Gastroesophageal sphincter (tissue), 4 donors: ENCODE data around the gene MGARP. TPM values are rescaled to one million over a fixed set of nuclear protein-coding genes. Genes with fewer than 3 reads are reported as not detected.

Experiments used
- ATAC-seq: fragments of 150-250 bp; one replicate; pipeline ENCODE4 v1.9.1; 2016; ENCODE audit warnings: mild to moderate bottlenecking, moderate library complexity
- H3K27ac ChIP-seq, 4 donors: fragments of 200-600 bp; sonication (generic) in 3 of 4; 1 replicate in 3 of 4; 2 replicates in 1 of 4; pipeline ENCODE4 v1.5.1; 2016 to 2019
- H3K27me3 ChIP-seq: fragments of 200-600 bp; sonication (generic); one replicate; pipeline ENCODE4 v1.5.1; 2019
- H3K36me3 ChIP-seq, 2 donors: fragments of 200-600 bp; sonication (generic); one replicate each; pipeline ENCODE4 v1.5.1; 2019; ENCODE audit warnings: control low read depth in 1 of 2
- H3K4me1 ChIP-seq, 3 donors: fragments of 200-600 bp; sonication (generic); 1 replicate in 2 of 3; 2 replicates in 1 of 3; pipeline ENCODE4 v1.5.1; 2016 to 2019; ENCODE audit warnings: control low read depth in 2 of 3
- H3K4me3 ChIP-seq, 2 donors: fragments of 200-600 bp; sonication (generic); one replicate each; pipeline ENCODE4 v1.5.1; 2019; ENCODE audit warnings: mild to moderate bottlenecking in 1 of 2, moderate library complexity in 1 of 2
- H3K9me3 ChIP-seq, 3 donors: fragments of 200-600 bp; sonication (generic); one replicate each; pipeline ENCODE4 v1.5.1; 2017 to 2019; ENCODE audit warnings: control low read depth in 2 of 3
- CTCF ChIP-seq, 4 experiments: fragments of 200-600 bp in 2 of 4; fragments of 450-650 bp in 2 of 4; sonication (generic) in 1 of 4; IDR thresholded peaks; one replicate each; pipeline ENCODE4 v1.5.1; 2017 to 2019; ENCODE audit warnings: antibody characterized with exemption in 4 of 4, mild to moderate bottlenecking in 2 of 4, moderate library complexity in 2 of 4
- EP300 ChIP-seq: sonication (generic); formaldehyde crosslinking; IDR thresholded peaks from one replicate; pipeline ENCODE4 v1.6.1; 2017; ENCODE audit warnings: antibody characterized with exemption, mild to moderate bottlenecking
- POLR2A ChIP-seq, 2 donors: fragments of 450-650 bp; IDR thresholded peaks; one replicate each; pipeline ENCODE4 v1.6.1; 2017; ENCODE audit warnings: antibody characterized with exemption in 2 of 2, mild to moderate bottlenecking in 2 of 2, moderate library complexity in 1 of 2
- POLR2AphosphoS5 ChIP-seq: sonication (generic); formaldehyde crosslinking; IDR thresholded peaks from one replicate; pipeline ENCODE4 v1.6.1; 2017; ENCODE audit warnings: antibody characterized with exemption
- WGBS, 2 donors: methylation state at CpG; one replicate each; pipeline ENCODE4 v1.1.5; 2018; ENCODE audit warnings: low coverage in 1 of 2; 5-methylcytosine and 5-hydroxymethylcytosine counted together
- total RNA-seq, 4 donors: library from RNA; depleted of rRNA; stranded (reverse); fragments of >200 nt; gene quantifications; one replicate each; pipeline ENCODE4 v1.1.0, GENCODE V29; 2016

MGARP gene
- total RNA-seq, 4 donors from 2014 or later: 0.94 to 6.5 (median 1.7) TPM

DNA sequence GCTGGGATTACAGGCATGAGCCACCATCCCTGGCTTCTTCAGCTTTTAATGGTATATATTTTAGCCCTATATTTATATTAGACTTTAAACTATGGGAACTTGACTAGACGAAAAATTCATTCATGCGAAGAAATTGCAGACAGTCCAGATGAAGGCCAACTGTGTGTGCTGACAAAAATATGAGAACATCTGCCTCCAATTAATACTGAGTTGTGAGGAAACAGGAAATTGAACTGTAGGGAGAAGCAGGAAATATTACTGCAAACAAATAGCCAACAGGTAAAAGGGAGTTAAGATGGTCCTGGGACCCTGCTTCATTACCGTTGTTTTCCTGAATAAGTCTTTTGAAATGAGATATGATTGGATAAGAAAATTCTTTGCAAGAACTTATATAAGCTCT lies 26.3 kb downstream of the MGARP start:
- WGBS, 2 donors: 67 to 74% methylated on average over 1 to 3 of the region's 3 CpGs
- Histone ChIP-seq H3K4me1 (no peaks in the 10 kb centered on the region), H3K4me3 (no peak overlapping the region), H3K36me3 (no peaks in the 10 kb centered on the region), H3K27ac (no peak overlapping the region), H3K9me3 (no peaks in the 10 kb centered on the region), H3K27me3 (no peaks in the 10 kb centered on the region)
- TF ChIP-seq EP300 (no peak), POLR2A (IDR thresholded peaks at IDR 0.05) (no peak), CTCF (IDR thresholded peaks at IDR 0.05) (no peak), POLR2AphosphoS5 (no peak)
- no peak for ATAC-seq

DNA sequence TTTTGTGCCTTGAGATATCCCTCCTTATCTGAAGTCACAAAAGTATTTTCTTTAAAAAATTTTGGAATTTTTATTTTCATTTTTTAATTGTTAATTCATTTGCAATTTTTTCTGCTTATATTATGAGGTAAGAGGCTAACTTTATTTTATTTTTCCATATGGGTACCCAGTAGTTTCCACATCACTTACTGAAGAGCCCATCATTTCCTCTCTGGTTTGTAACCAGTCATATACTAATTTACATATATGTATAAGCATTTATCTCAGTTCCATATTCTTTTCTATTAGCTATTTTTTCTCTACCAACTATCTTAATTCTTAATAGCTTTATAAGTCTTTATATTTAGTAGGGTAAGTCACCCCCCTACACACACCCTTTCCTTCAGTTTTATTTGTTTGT lies 27.0 kb downstream of the MGARP start:
- TF ChIP-seq POLR2A (IDR thresholded peaks at IDR 0.05): no peak
- TF ChIP-seq POLR2AphosphoS5: no peak
- no peak for TF ChIP-seq CTCF (IDR thresholded peaks at IDR 0.05)
- no peak for TF ChIP-seq EP300
- Histone ChIP-seq H3K4me1 (no peaks in the 10 kb centered on the region), H3K27me3 (no peaks in the 10 kb centered on the region), H3K27ac (no peak overlapping the region), H3K9me3 (no peaks in the 10 kb centered on the region), H3K36me3 (no peaks in the 10 kb centered on the region), H3K4me3 (no peak overlapping the region)
- ATAC-seq: no peak

DNA sequence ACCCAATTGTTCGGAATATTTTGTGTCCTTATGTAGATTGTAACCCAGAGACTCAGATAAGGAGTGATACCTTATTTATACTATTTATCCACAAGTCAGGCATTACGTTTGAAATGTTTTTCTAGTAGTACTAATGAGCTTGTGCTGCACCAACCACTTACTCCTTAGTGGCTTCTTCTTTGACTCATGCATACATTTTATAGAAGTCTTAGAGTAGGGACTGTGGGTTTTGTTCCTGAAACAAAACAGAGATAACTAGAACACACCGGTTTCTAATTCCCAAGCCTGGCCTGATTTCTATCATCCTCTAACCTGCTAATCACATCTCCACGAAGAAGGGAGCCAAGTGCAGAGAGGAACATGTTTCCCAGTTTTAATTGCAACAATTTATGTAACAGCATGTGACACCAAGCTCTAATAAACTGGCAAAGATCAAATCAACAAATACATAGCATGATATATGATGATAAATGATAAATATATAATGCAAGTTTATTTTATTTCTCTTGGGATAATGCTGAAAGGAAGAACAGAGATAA lies 32.3 kb downstream of the MGARP start:
- peaks cover 0 to 5% (median 0%) of the 10 kb centered on the region in 3 donors for H3K4me1 ChIP-seq
- 54 to 57% methylated on average over 4 of the region's 4 CpGs for WGBS, 2 donors
- H3K27ac ChIP-seq: no peak overlapping the region

DNA sequence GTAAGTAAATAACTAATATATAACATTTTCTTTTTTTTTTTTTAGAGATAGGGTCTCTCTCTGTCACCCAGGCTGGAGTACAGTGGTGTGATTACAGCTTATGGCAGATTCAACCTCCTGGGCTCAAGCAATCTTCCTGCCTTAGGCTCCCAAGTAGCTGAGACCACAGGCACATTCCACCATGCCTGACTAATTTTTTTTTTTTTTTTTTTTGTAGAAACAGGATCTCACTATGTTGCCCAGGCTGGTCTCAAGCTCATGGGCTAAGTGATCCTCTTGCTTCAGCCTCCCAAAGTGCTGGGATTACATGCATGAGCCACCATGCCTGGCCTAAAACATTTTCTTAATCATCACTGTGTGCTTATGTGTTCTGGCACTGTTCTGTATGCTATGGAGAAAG lies 32.8 kb downstream of the MGARP start:
- H3K36me3 ChIP-seq: no peaks in the 10 kb centered on the region
- H3K4me1 ChIP-seq: peaks cover 0 to 5% (median 0%) of the 10 kb centered on the region in 3 donors
- TF ChIP-seq EP300: no peak
- TF ChIP-seq POLR2A (IDR thresholded peaks at IDR 0.05): no peak
- no peak for TF ChIP-seq CTCF (IDR thresholded peaks at IDR 0.05)
- no peak for TF ChIP-seq POLR2AphosphoS5
- H3K27ac ChIP-seq: no peak overlapping the region
- H3K27me3 ChIP-seq: no peaks in the 10 kb centered on the region
- ATAC-seq: no peak
- H3K4me3 ChIP-seq: no peak overlapping the region
- H3K9me3 ChIP-seq: no peaks in the 10 kb centered on the region

More for the DNA sequence above, 32.3 kb downstream of the MGARP start:
- Histone ChIP-seq H3K4me3 (no peak overlapping the region), H3K9me3 (no peaks in the 10 kb centered on the region), H3K27me3 (no peaks in the 10 kb centered on the region), H3K36me3 (no peaks in the 10 kb centered on the region)
- ATAC-seq: no peak
- TF ChIP-seq POLR2A (IDR thresholded peaks at IDR 0.05) (no peak), POLR2AphosphoS5 (no peak), CTCF (IDR thresholded peaks at IDR 0.05) (no peak), EP300 (no peak)

- no peak for ATAC-seq
- Histone ChIP-seq H3K27ac (peak overlapping the region in 3 of 4 donors; percentile 0 to 36 (median 23)), H3K4me1 (peaks cover 0 to 5% (median 0%) of the 10 kb centered on the region in 3 donors), H3K4me3 (no peak overlapping the region), H3K27me3 (no peaks in the 10 kb centered on the region), H3K36me3 (no peaks in the 10 kb centered on the region), H3K9me3 (no peaks in the 10 kb centered on the region)
- 54% methylated on average over 3 of the region's 3 CpGs; no CpG with 5 or more reads in 1 of the 2 donors for WGBS, 2 donors
- TF ChIP-seq CTCF (IDR thresholded peaks at IDR 0.05) (no peak), POLR2AphosphoS5 (no peak), EP300 (no peak), POLR2A (IDR thresholded peaks at IDR 0.05) (no peak)
Measured at GRCh38 chr4:139246166-139246565, 33.9 kb downstream of the MGARP start.
